Stimulated activated CD8-positive, alpha-beta memory T cell treated with anti-CD3 and anti-CD28 coated beads, Interleukin-15, amount 100 ng/mL, for 24 hours (primary cell): ENCODE measurements around the gene CFAP74.

Source experiments
- DNase-seq: peaks from one replicate; pipeline ENCODE4 v3.0.0-alpha.2; 2020; ENCODE audit warnings: low read depth

CFAP74 gene

DNA sequence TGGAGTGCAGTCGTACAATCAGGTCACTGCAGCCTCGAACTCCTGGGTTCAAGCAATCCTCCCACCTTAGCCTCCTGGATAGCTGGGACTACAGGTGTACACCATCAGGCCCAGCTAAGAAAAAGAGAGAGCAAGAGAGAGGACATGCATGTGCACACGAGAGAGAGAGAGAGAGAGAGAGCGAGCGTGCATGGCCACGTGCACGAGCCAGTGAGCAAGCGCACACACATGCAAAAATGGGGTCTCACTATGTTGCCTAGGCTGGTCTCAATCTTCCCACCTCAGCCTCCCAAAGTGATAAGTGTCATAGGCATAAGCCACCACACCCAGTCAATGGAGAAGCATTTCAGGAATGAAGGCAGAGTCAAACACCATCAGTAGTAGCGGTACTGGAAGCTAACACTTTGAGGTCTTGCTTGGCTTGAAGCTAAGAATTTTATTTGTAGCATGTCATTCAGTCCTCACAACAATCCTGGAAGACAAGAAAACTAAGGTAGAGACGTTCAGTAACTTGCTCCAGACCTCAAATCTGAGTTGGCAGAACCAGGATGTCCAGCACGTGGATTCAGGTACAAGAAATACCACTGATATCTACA lies 127.2 kb downstream of the CFAP74 start:
- no peak for DNase-seq

DNA sequence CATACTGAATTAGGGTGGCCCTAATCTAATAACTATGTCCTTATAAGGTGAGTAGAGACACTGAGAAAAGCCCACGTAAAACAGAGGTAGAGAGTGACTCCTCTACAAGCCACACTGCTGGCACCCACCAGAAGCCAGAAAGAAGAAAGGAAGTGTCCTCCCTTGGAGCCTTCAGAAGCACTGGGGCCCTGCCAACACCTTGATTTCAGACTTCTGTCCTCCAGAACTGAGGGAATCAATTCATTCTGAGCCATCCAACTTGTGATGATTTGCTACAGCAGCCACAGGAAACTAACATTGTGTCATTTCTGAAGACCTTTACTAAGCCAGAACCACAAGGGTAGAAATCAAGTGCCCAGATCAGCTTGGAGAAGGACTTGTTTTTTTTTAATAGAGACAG lies 127.7 kb downstream of the CFAP74 start:
- DNase-seq = no peak

DNA sequence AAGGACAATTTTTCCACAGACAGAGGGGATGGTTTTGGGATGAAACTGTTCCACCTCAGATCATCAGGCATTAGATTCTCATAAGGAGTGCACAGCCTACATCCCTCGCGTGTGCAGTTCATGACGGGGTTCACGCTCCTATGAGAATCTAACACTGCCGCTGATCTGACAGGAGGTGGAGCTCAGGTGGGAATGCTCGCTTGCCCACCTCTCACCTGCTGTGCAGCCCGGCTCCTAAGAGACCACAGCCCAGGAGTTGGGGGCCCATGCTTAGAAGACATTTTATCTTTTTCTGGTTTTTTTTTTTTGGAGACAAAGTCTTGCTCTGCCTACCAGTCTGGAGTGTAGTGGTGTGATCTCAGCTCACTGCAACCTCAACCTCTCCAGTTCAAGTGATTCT lies 128.7 kb downstream of the CFAP74 start:
- DNase-seq = no peak

DNA sequence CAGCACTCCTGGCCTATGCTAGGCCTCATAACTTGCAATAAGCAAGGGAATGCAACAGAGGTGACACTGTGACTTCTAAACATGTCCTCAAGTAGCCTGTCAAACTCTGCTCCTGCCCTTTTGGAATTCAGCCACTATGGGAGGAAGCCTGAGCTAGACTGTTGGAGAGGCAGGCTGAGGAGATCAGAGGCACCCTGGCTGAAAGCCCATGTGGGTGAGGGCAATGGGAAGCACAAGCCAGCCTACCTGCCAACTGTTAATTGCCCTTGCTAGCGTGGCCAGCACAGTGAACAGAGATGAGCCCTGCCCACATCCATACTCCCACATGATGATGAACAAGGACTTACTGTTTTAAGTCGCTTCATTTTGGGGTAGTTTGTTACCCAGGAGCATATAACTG lies 130.4 kb downstream of the CFAP74 start:
- DNase-seq = no peak

DNA sequence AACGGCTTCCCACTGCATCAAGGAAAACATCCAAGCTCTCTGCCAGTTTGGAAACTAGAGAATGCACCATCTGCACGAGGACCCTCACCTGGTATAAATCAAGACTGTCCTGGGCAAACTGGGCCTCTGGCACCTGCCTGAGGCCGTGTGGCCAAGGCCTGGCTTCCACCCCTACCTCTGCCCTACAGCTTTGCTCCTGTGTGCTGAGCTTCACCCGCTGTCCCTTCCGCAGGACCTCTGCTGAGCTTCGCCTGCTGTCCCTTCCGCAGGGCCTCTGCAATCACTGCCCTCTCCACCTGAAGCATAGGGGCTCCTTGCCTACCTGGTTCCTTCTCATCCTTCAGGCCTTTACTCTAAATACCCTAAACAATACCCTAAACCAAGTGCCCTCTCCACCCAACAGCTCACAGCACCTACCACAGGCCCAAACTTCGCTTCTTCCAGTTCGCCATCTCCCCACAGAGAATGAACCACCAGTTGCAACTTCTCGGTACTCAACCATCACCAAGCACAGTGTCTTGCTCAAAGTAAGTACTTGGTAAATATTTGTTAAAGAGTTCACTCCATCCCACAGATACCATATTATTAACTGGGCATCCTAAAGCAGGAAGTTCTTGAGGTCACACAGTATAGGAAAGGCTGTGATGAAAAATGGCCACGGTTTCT lies 131.1 kb downstream of the CFAP74 start:
- no peak for DNase-seq
